ENCODE measurements around the gene EMILIN2. TPM values are rescaled to one million over a fixed set of nuclear protein-coding genes. Genes with fewer than 3 reads are reported as not detected.

The EMILIN2 gene
- total RNA-seq, 3 donors from 2014 or later, result 13.3 to 19.6 (median 18.3) TPM

GRCh38 chr18:2939317-2939716, 92.5 kb downstream of the EMILIN2 start:
- H3K36me3 ChIP-seq (ENCODE audit: low read depth), result no peaks in the 10 kb centered on the region
- ATAC-seq (peak; percentile 99), DNase-seq (peak; percentile 68 to 71 (median 69))
- H3K4me3 ChIP-seq, result no peak overlapping the region
- TF ChIP-seq CTCF (IDR thresholded peaks at IDR 0.05), result no peak
- H3K4me1 ChIP-seq (ENCODE audit: low read depth), result no peaks in the 10 kb centered on the region
- H3K9me3 ChIP-seq, result no peaks in the 10 kb centered on the region
- intact Hi-C loops (cut with DNase I, micrococcal nuclease), result loop anchor here (10.0 kb wide), 4 partner anchors 125 to 305 kb away; partner anchors contain the start of gene MYL12A (in 1 of the 2)

GRCh38 chr18:2948038-2948437, 101.2 kb downstream of the EMILIN2 start:
- peak in 1 of 3 donors; percentile 50 for DNase-seq
- no peaks in the 10 kb centered on the region for H3K9me3 ChIP-seq
- no peak for TF ChIP-seq CTCF (IDR thresholded peaks at IDR 0.05)
- H3K4me1 ChIP-seq (ENCODE audit: low read depth), result no peaks in the 10 kb centered on the region
- H3K36me3 ChIP-seq (ENCODE audit: low read depth), result no peaks in the 10 kb centered on the region
- peak; percentile 67 for ATAC-seq
- intact Hi-C loops (cut with DNase I, micrococcal nuclease), result no loop called here
- H3K4me3 ChIP-seq, result no peak overlapping the region

GRCh38 chr18:2952605-2953004, 105.8 kb downstream of the EMILIN2 start:
- intact Hi-C loops (cut with DNase I, micrococcal nuclease), result no loop called here
- no peak for ATAC-seq
- no peak for DNase-seq
- Histone ChIP-seq H3K36me3 (ENCODE audit: low read depth) (no peaks in the 10 kb centered on the region), H3K9me3 (no peaks in the 10 kb centered on the region), H3K4me1 (ENCODE audit: low read depth) (no peaks in the 10 kb centered on the region), H3K4me3 (no peak overlapping the region)
- no peak for TF ChIP-seq CTCF (IDR thresholded peaks at IDR 0.05)

- intact Hi-C loops (cut with DNase I, micrococcal nuclease), result no loop called here
These were observed 107.3 kb downstream of the EMILIN2 start for GRCh38 chr18:2953935-2954653.

GRCh38 chr18:2954869-2955645, 108.3 kb downstream of the EMILIN2 start:
- no peak overlapping the region for H3K4me3 ChIP-seq
- no peaks in the 10 kb centered on the region for H3K4me1 ChIP-seq (ENCODE audit: low read depth)
- intact Hi-C loops (cut with DNase I, micrococcal nuclease), result no loop called here
- DNase-seq (no peak), ATAC-seq (no peak)
- H3K36me3 ChIP-seq (ENCODE audit: low read depth), result no peaks in the 10 kb centered on the region
- TF ChIP-seq CTCF (IDR thresholded peaks at IDR 0.05), result no peak
- H3K9me3 ChIP-seq, result no peaks in the 10 kb centered on the region

More at GRCh38 chr18:2953935-2954653, 107.3 kb downstream of the EMILIN2 start:
- no peak for TF ChIP-seq CTCF (IDR thresholded peaks at IDR 0.05)
- Histone ChIP-seq H3K36me3 (ENCODE audit: low read depth) (no peaks in the 10 kb centered on the region), H3K4me3 (no peak overlapping the region), H3K4me1 (ENCODE audit: low read depth) (no peaks in the 10 kb centered on the region), H3K9me3 (no peaks in the 10 kb centered on the region)
- DNase-seq (no peak), ATAC-seq (peak; percentile 60)
